ENCODE data around the gene SCN9A.

Gene SCN9A

DNA sequence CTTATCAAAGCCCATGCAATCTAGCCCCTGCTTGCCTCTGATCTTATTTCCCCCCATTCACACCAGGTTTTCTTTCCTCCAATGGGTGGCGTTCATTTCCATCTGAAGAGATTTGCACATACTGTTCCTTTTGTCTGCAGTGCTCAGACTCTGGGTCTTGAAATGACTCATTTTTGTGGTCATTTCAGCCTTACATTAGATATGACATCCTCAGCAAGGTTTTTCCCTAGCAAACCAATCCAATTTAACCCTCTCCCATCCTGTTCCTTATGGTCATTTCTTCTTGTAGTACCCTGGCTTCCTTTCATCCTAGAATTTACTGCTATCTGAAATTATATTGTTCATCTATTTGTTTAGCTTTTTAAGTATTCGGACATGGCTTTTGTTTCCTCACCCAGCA lies 205.4 kb downstream of the SCN9A start:
- H3K27ac ChIP-seq (ENCODE audit: low read depth, low read length, poor library complexity, severe bottlenecking) = no peak overlapping the region
- no peaks in the 10 kb centered on the region for H3K4me1 ChIP-seq (ENCODE audit: insufficient read depth, low read length, severe bottlenecking)
- no peaks in the 10 kb centered on the region for H3K79me2 ChIP-seq (ENCODE audit: insufficient read depth, low read length)
- H2AFZ ChIP-seq (ENCODE audit: low read length) = no peak overlapping the region
- H3K4me3 ChIP-seq (ENCODE audit: low read depth, low read length, poor library complexity, severe bottlenecking) = no peak overlapping the region
- no peaks in the 10 kb centered on the region for H3K27me3 ChIP-seq (ENCODE audit: insufficient read depth, low read length)
- H3K9me3 ChIP-seq (ENCODE audit: low read length) = no peaks in the 10 kb centered on the region
- H3K36me3 ChIP-seq (ENCODE audit: insufficient read depth, low read length) = no peaks in the 10 kb centered on the region
- no peaks in the 10 kb centered on the region for H3K9me2 ChIP-seq (ENCODE audit: low read depth, low read length)
- no peaks in the 10 kb centered on the region for H4K20me1 ChIP-seq (ENCODE audit: insufficient read depth, low read length)
- no peak overlapping the region for H3K4me2 ChIP-seq (ENCODE audit: low read length)
- no peak overlapping the region for H3K9ac ChIP-seq (ENCODE audit: low read length)
- TF ChIP-seq, protein P1, sequence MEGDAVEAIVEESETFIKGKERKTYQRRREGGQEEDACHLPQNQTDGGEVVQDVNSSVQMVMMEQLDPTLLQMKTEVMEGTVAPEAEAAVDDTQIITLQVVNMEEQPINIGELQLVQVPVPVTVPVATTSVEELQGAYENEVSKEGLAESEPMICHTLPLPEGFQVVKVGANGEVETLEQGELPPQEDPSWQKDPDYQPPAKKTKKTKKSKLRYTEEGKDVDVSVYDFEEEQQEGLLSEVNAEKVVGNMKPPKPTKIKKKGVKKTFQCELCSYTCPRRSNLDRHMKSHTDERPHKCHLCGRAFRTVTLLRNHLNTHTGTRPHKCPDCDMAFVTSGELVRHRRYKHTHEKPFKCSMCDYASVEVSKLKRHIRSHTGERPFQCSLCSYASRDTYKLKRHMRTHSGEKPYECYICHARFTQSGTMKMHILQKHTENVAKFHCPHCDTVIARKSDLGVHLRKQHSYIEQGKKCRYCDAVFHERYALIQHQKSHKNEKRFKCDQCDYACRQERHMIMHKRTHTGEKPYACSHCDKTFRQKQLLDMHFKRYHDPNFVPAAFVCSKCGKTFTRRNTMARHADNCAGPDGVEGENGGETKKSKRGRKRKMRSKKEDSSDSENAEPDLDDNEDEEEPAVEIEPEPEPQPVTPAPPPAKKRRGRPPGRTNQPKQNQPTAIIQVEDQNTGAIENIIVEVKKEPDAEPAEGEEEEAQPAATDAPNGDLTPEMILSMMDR (IDR thresholded peaks at IDR 0.05; ENCODE audit: low read length) = no peak
- TF ChIP-seq EZH2 (IDR thresholded peaks at IDR 0.05; ENCODE audit: borderline replicate concordance, low read length) = no peak
- H3F3A ChIP-seq (ENCODE audit: insufficient read depth, low read length) = no peaks in the 10 kb centered on the region

DNA sequence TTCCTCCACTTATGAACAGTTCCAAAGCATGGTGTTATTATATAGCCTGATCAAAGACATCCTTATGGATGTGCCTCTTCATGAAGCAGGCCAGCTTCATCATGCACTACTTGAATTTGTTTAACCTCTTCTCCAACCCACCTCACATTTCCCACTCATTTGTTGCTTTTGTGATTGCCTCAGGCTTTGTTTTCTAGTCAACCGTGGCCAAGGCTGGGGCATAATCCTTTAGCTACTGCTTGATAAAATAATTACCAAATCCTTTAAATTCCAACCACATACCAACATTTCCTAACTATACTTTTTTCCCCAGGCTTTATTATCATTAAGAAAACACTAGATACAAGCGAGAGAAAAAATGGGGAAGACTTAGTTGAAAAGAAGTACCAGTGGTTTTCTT lies 208.3 kb downstream of the SCN9A start:
- H3K36me3 ChIP-seq (ENCODE audit: insufficient read depth, low read length) = no peaks in the 10 kb centered on the region

DNA sequence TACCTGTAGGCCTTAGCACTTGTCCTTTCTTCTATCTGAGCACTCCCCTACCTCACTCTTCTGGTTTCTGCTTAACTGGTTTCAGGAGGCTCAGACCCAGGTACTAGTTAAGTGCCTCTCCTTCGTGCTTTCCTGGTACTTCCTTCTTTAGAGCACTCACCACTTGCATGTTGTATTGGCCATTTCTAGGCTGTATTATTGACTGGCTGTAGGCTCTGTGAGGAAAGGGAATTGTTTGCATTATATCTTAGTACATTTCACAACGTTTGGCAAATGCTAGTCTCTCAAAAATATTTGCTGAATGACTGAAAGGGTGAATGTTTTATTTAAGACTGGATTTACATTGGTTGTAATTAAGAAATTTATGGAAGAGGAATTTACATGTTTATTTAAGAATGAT lies 212.0 kb downstream of the SCN9A start:
- Histone ChIP-seq H2AFZ (ENCODE audit: low read length) (no peak overlapping the region), H3F3A (ENCODE audit: insufficient read depth, low read length) (no peaks in the 10 kb centered on the region), H3K4me2 (ENCODE audit: low read length) (no peak overlapping the region), H3K27ac (ENCODE audit: low read depth, low read length, poor library complexity, severe bottlenecking) (no peak overlapping the region), H3K4me1 (ENCODE audit: insufficient read depth, low read length, severe bottlenecking) (no peaks in the 10 kb centered on the region), H3K79me2 (ENCODE audit: insufficient read depth, low read length) (no peaks in the 10 kb centered on the region), H3K9me2 (ENCODE audit: low read depth, low read length) (no peaks in the 10 kb centered on the region), H3K36me3 (ENCODE audit: insufficient read depth, low read length) (no peaks in the 10 kb centered on the region), H3K27me3 (ENCODE audit: insufficient read depth, low read length) (no peaks in the 10 kb centered on the region; the same call in 1 of the 2 replicates), H3K9ac (ENCODE audit: low read length) (no peak overlapping the region), H3K4me3 (ENCODE audit: low read depth, low read length, poor library complexity, severe bottlenecking) (no peak overlapping the region), H4K20me1 (ENCODE audit: insufficient read depth, low read length) (no peaks in the 10 kb centered on the region), H3K9me3 (ENCODE audit: low read length) (no peaks in the 10 kb centered on the region)
- TF ChIP-seq EZH2 (IDR thresholded peaks at IDR 0.05; ENCODE audit: borderline replicate concordance, low read length) = no peak
- TF ChIP-seq, protein P1 (IDR thresholded peaks at IDR 0.05; ENCODE audit: low read length) = no peak

More for the DNA sequence above, 208.3 kb downstream of the SCN9A start:
- no peak overlapping the region for H3K27ac ChIP-seq (ENCODE audit: low read depth, low read length, poor library complexity, severe bottlenecking)
- no peak overlapping the region for H3K9ac ChIP-seq (ENCODE audit: low read length)
- no peaks in the 10 kb centered on the region for H3K9me2 ChIP-seq (ENCODE audit: low read depth, low read length)
- no peaks in the 10 kb centered on the region for H3F3A ChIP-seq (ENCODE audit: insufficient read depth, low read length)
- H4K20me1 ChIP-seq (ENCODE audit: insufficient read depth, low read length) = no peaks in the 10 kb centered on the region
- no peaks in the 10 kb centered on the region for H3K79me2 ChIP-seq (ENCODE audit: insufficient read depth, low read length)
- TF ChIP-seq EZH2 (IDR thresholded peaks at IDR 0.05; ENCODE audit: borderline replicate concordance, low read length) = no peak
- TF ChIP-seq, protein P1 (IDR thresholded peaks at IDR 0.05; ENCODE audit: low read length) = no peak
- no peaks in the 10 kb centered on the region for H3K4me1 ChIP-seq (ENCODE audit: insufficient read depth, low read length, severe bottlenecking)
- no peak overlapping the region for H3K4me3 ChIP-seq (ENCODE audit: low read depth, low read length, poor library complexity, severe bottlenecking)
- no peak overlapping the region for H3K4me2 ChIP-seq (ENCODE audit: low read length)
- no peak overlapping the region for H2AFZ ChIP-seq (ENCODE audit: low read length)
- no peaks in the 10 kb centered on the region for H3K27me3 ChIP-seq (ENCODE audit: insufficient read depth, low read length)
- H3K9me3 ChIP-seq (ENCODE audit: low read length) = no peaks in the 10 kb centered on the region
